CD4-positive, alpha-beta T cell (primary cell): ENCODE results near the gene MACROD2. TPM values are rescaled to one million over a fixed set of nuclear protein-coding genes. Genes with fewer than 3 reads are reported as not detected.
"Not testable (repeated sequence)": the region's sequence is repeated elsewhere in the genome, so short reads cannot be mapped to it uniquely, and the experiment has no call there.

Source experiments
- ATAC-seq: fragments of 200-7000 bp; cut with Tn5 transposase; one replicate; pipeline ENCODE4 v1.10.0; 2022; ENCODE audit warnings: mild to moderate bottlenecking; ENCODE audit not compliant: poor library complexity
- CTCF ChIA-PET: fragments of 350-600 bp; sonication (Branson Sonifier 250); formaldehyde crosslinking; loops from one replicate; lab custom pipeline; 2021; ENCODE audit warnings: antibody characterized with exemption, inconsistent platforms; lab: Charles Lee
- POLR2A ChIA-PET: fragments of 350-600 bp; sonication (Branson Sonifier 250); formaldehyde crosslinking; loops from one replicate; lab custom pipeline; 2021; ENCODE audit warnings: antibody characterized with exemption, inconsistent platforms; lab: Charles Lee
- DNase-seq, 14 experiments: peaks; one replicate each; pipeline ENCODE4 v3.0.0-alpha.2; 2013 to 2020; ENCODE audit warnings: mixed read lengths in 2 of 14
- H3K27ac ChIP-seq, 2 donors: one replicate each; pipeline versions ENCODE4 v1.5.1 to v1.7.0; 2013; ENCODE audit warnings: low read length in 2 of 2, low read depth in 1 of 2, mild to moderate bottlenecking in 1 of 2
- H3K27me3 ChIP-seq, 2 experiments: 1 replicate in 1 of 2; 2 replicates in 1 of 2; pipeline versions ENCODE4 v1.6.1 to v1.7.0; 2013; ENCODE audit warnings: low read length in 2 of 2, control low read depth in 1 of 2, mild to moderate bottlenecking in 1 of 2, moderate library complexity in 1 of 2; ENCODE audit not compliant: insufficient read depth in 2 of 2, control insufficient read depth in 1 of 2
- H3K36me3 ChIP-seq: one replicate; pipeline ENCODE4 v1.6.1; 2013; ENCODE audit warnings: low read length, control low read depth; ENCODE audit not compliant: insufficient read depth
- H3K4me1 ChIP-seq: one replicate; pipeline ENCODE4 v1.6.1; 2013; ENCODE audit warnings: low read length, control low read depth; ENCODE audit not compliant: insufficient read depth
- H3K4me3 ChIP-seq: one replicate; pipeline ENCODE4 v1.5.1; 2013; ENCODE audit warnings: mild to moderate bottlenecking, low read length, moderate library complexity
- H3K9me3 ChIP-seq, 2 experiments: 1 replicate in 1 of 2; 2 replicates in 1 of 2; pipeline versions ENCODE4 v1.6.1 to v1.7.0; 2013; ENCODE audit warnings: low read length in 2 of 2, mild to moderate bottlenecking in 2 of 2, control low read depth in 1 of 2, moderate library complexity in 1 of 2; ENCODE audit not compliant: control insufficient read depth in 1 of 2, insufficient read depth in 1 of 2
- H3K27ac Mint-ChIP-seq: one replicate; pipeline ENCODE4 v1.8.0; 2020; ENCODE audit warnings: mixed read lengths
- H3K27me3 Mint-ChIP-seq: one replicate; pipeline ENCODE4 v1.8.0; 2021; ENCODE audit warnings: mixed read lengths
- H3K36me3 Mint-ChIP-seq: one replicate; pipeline ENCODE4 v1.8.0; 2021; ENCODE audit warnings: low read depth, mixed read lengths
- H3K4me1 Mint-ChIP-seq: one replicate; pipeline ENCODE4 v1.8.0; 2021; ENCODE audit warnings: low read depth, mixed read lengths
- H3K4me3 Mint-ChIP-seq: one replicate; pipeline ENCODE4 v1.8.0; 2020; ENCODE audit warnings: mild to moderate bottlenecking, mixed read lengths
- H3K9me3 Mint-ChIP-seq: one replicate; pipeline ENCODE4 v1.8.0; 2020; ENCODE audit warnings: mixed read lengths
- CTCF ChIP-seq: fragments of 200-600 bp; IDR thresholded peaks from one replicate; pipeline ENCODE4 v1.8.0; 2022; ENCODE audit warnings: antibody characterized with exemption, mild to moderate bottlenecking
- intact Hi-C, 2 experiments: fragments of 100-400 bp; cut with DNase I in 1 of 2; cut with micrococcal nuclease in 1 of 2; formaldehyde crosslinking; loops; one replicate each; pipeline versions ENCODE4 v1.15.1 to v1.9.0; 2023 to 2025; cut with DNase I, micrococcal nuclease
- total RNA-seq, 174 experiments: library from RNA in 2 of 174; stranded (reverse) in 2 of 174; gene quantifications; one replicate each; pipeline ENCODE4 v1.2.3 and lab custom pipeline; 2021 to 2026

MACROD2 gene
- total RNA-seq, 2 experiments from 2014 or later = not detected

- intact Hi-C loops = no loop called here
- ChIA-PET POLR2A (no interaction called here), CTCF (no interaction called here)
- Mint-ChIP-seq H3K36me3 (no peaks in the 10 kb centered on the region), H3K4me3 (no peak overlapping the region), H3K9me3 (peaks cover 12% of the 10 kb centered on the region), H3K27me3 (no peaks in the 10 kb centered on the region), H3K4me1 (no peaks in the 10 kb centered on the region), H3K27ac (no peak overlapping the region)
- no peak overlapping the region for H3K27ac ChIP-seq
- TF ChIP-seq CTCF = no peak
- ATAC-seq (no peak), DNase-seq (no peak)
- no peaks in the 10 kb centered on the region for H3K36me3 ChIP-seq
- no peaks in the 10 kb centered on the region for H3K9me3 ChIP-seq
- no peaks in the 10 kb centered on the region for H3K4me1 ChIP-seq
- H3K27me3 ChIP-seq = no peaks in the 10 kb centered on the region
- H3K4me3 ChIP-seq = no peak overlapping the region
These were observed 218.7 kb downstream of the MACROD2 start for GRCh38 chr20:14214046-14214445.

- CTCF ChIA-PET, ATAC-seq, H3K27me3 Mint-ChIP-seq, H3K27me3 ChIP-seq, H3K36me3 Mint-ChIP-seq, H3K4me3 Mint-ChIP-seq, H3K27ac Mint-ChIP-seq, H3K4me1 ChIP-seq, intact Hi-C loops, H3K4me1 Mint-ChIP-seq, DNase-seq, H3K36me3 ChIP-seq, H3K27ac ChIP-seq, H3K9me3 Mint-ChIP-seq, POLR2A ChIA-PET, H3K4me3 ChIP-seq: not testable (repeated sequence)
- H3K9me3 ChIP-seq = peaks cover 0 to 13% of the 10 kb centered on the region in 2 experiments
These were observed 220.6 kb downstream of the MACROD2 start for GRCh38 chr20:14215880-14216279.

- Histone ChIP-seq H3K4me3 (no peak overlapping the region), H3K27ac (no peak overlapping the region), H3K36me3 (no peaks in the 10 kb centered on the region), H3K27me3 (no peaks in the 10 kb centered on the region), H3K4me1 (no peaks in the 10 kb centered on the region), H3K9me3 (peaks cover 3 to 13% of the 10 kb centered on the region in 2 experiments)
- ChIA-PET POLR2A (no interaction called here), CTCF (no interaction called here)
- Mint-ChIP-seq H3K27me3 (no peaks in the 10 kb centered on the region), H3K9me3 (peaks cover 8% of the 10 kb centered on the region), H3K36me3 (no peaks in the 10 kb centered on the region), H3K27ac (no peak overlapping the region), H3K4me1 (no peaks in the 10 kb centered on the region), H3K4me3 (no peak overlapping the region)
- ATAC-seq (no peak), DNase-seq (no peak)
- TF ChIP-seq CTCF = no peak
- intact Hi-C loops = no loop called here
These were observed 224.6 kb downstream of the MACROD2 start for GRCh38 chr20:14219801-14220461.

- Mint-ChIP-seq H3K27ac (no peak overlapping the region), H3K4me1 (no peaks in the 10 kb centered on the region), H3K27me3 (peaks cover 4% of the 10 kb centered on the region), H3K9me3 (peaks cover 8% of the 10 kb centered on the region), H3K36me3 (no peaks in the 10 kb centered on the region), H3K4me3 (no peak overlapping the region)
- H3K27me3 ChIP-seq = no peaks in the 10 kb centered on the region
- intact Hi-C loops = no loop called here
- ChIA-PET CTCF (no interaction called here), POLR2A (no interaction called here)
- H3K4me1 ChIP-seq = no peaks in the 10 kb centered on the region
- ATAC-seq (no peak), DNase-seq (no peak)
- no peak overlapping the region for H3K27ac ChIP-seq
- peaks cover 3 to 14% of the 10 kb centered on the region in 2 experiments for H3K9me3 ChIP-seq
- H3K4me3 ChIP-seq = no peak overlapping the region
- no peaks in the 10 kb centered on the region for H3K36me3 ChIP-seq
- no peak for TF ChIP-seq CTCF
These were observed 225.7 kb downstream of the MACROD2 start for GRCh38 chr20:14220986-14221385.
